Measurements from ENCODE around the gene ETV5.
"Not testable (repeated sequence)": the region's sequence is repeated elsewhere in the genome, so short reads cannot be mapped to it uniquely, and the experiment has no call there.

ETV5 gene

GRCh38 chr3:186022931-186023330, 86.0 kb downstream of the ETV5 start:
- no peak for DNase-seq (ENCODE audit: low read depth, low spot score)

DNA sequence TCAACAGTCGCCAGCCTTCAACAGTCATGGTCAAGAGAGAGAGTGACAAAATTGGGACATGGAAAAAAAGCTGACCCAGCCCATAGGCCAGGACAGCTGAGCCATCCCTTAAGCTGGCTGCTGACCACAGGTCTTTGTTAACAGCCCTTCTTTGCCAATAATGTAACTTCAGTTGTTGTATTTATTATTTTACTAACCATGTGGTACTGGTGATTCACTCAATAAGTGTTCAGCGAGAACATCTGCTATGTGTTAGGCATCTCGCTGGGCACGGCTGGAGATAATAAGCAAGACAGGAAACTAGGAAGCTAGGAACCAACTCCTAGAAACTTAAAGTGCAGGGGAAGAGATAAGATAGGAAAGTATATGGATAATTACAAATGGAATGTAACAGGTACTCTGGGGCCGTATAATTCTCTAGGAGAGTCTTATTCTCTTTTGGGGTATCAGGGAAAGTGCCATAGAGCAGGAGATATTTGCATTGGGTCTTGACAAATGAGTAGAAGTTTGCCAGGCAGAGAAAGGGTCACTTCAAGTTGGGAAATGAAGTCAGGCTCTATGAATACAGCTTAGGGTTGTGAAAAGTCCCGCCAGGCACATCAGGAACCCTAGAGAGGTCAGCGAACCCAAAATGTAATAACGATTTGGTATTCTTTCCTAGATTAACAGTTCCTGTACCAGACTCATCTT, 87.1 kb downstream of the ETV5 start:
- peak; percentile 76 for DNase-seq (ENCODE audit: low read depth, low spot score)

- DNase-seq (ENCODE audit: low read depth, low spot score), result not testable (repeated sequence)
Measured at GRCh38 chr3:186021250-186021649, 87.6 kb downstream of the ETV5 start.

GRCh38 chr3:186019288-186019687, 89.6 kb downstream of the ETV5 start:
- not testable (repeated sequence) for DNase-seq (ENCODE audit: low read depth, low spot score)

DNA sequence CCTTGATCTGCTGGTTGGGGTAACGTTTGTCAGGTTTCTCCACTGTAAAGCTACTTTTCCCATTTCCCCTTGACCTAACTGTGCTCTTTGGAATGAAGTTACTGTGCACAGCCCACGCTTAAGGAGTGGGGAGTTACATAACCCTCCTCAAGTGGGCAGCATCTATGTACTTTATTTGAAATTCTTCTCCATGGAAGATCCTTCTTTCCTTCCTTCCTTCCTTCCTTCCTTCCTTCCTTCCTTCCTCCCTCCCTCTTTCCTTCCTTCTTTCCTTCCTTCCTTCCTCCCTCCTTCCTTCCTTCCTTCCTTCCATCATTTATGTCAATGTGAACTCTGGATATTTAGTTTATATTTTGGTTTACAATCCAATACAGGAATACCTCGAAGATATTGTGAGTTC, 94.0 kb downstream of the ETV5 start:
- no peak for DNase-seq (ENCODE audit: low read depth, low spot score)

- DNase-seq (ENCODE audit: low read depth, low spot score), result no peak
Measured at GRCh38 chr3:186013312-186013711, 95.6 kb downstream of the ETV5 start.

- DNase-seq (ENCODE audit: low read depth, low spot score), result no peak
Measured at GRCh38 chr3:186012137-186012536, 96.8 kb downstream of the ETV5 start.

GRCh38 chr3:186004671-186005070, 104.2 kb downstream of the ETV5 start:
- DNase-seq (ENCODE audit: low read depth, low spot score), result no peak

GRCh38 chr3:186004209-186004608, 104.7 kb downstream of the ETV5 start:
- no peak for DNase-seq (ENCODE audit: low read depth, low spot score)

- DNase-seq (ENCODE audit: low read depth, low spot score), result no peak
Measured at GRCh38 chr3:186003610-186004009, 105.3 kb downstream of the ETV5 start.

- DNase-seq (ENCODE audit: low read depth, low spot score), result no peak
Measured at GRCh38 chr3:186002884-186003472, 105.9 kb downstream of the ETV5 start.

- no peak for DNase-seq (ENCODE audit: low read depth, low spot score)
Measured at GRCh38 chr3:186001842-186002241, 107.0 kb downstream of the ETV5 start.

DNA sequence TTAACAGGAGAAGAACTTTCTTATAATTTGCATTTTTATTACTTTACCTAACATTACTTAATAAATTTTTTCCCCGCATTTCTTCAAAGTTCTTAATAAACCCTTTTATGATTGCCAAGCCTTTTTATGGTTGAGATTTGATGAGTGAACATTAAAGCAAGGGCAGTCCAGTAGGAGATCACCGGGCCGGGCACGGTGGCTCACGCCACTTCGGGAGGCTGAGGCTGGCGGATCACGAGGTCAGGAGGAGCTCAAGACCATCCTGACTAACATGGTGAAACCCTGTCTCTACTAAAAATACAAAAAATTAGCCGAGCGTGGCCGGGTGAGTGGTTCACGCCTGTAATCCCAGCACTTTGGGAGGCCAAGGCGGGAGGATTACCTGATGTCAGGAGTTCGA, 109.7 kb downstream of the ETV5 start:
- no peak for DNase-seq (ENCODE audit: low read depth, low spot score)

- no peak for DNase-seq (ENCODE audit: low read depth, low spot score)
Measured at GRCh38 chr3:185998136-185998535, 110.8 kb downstream of the ETV5 start.

GRCh38 chr3:185997130-185997529, 111.8 kb downstream of the ETV5 start:
- DNase-seq (ENCODE audit: low read depth, low spot score), result no peak

Data from astrocyte of the hippocampus (primary cell).